ENCODE measurements around the gene SMC4.
"Not testable (repeated sequence)": the region's sequence is repeated elsewhere in the genome, so short reads cannot be mapped to it uniquely, and the experiment has no call there.

Gene SMC4

DNA sequence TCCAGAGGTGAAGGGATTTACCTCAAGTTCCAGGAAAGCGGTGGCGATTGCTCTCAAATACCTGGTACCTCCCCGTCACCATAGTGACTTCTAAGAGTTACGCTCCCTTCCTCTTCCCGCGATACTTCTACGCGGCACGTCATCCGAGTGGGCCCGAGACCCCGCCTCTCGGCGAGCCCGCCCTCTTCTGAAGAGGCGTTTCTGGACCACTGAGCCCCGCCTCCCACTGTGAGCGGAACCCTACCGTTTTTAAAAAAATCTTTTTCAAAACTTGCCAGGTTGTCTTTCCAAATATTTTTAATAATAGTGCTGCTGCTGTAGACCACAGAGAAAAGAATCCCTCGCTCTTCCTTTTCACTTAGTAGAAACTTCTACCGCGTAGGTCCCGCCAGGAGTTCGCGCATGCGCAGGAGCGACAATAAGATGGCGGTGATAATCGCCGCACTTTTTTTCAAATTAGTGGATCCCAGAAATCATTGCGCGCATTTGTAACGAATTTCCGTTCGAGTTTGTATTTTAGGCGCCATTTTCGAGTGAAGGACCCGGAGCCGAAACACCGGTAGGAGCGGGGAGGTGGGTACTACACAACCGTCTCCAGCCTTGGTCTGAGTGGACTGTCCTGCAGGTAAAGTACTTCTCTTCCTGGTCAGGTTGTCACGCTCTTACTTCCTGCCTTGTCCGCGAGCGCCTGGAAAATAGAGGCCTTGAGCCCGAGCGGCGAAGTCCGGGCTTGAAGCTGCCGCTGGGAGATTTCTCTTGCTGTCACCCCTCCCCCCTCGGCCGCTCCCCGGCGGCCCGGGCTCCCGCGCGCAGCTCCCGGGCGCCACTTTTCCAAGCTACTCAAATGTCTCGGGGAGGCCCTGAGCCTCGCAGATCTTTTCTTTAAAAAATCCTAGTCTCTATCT lies at the start of gene SMC4, which contains the start of gene IFT80:
SMC4 (plus strand) TSS at position 526 of the 905 bp plus-strand sequence. CDS start 1,177 bp downstream, outside the sequence.
IFT80 (minus strand) TSS at position 101 of the 905 bp plus-strand sequence. CDS start 14,625 bp downstream, outside the sequence.
- DNase-seq (ENCODE audit: low spot score): peak; percentile 96

DNA sequence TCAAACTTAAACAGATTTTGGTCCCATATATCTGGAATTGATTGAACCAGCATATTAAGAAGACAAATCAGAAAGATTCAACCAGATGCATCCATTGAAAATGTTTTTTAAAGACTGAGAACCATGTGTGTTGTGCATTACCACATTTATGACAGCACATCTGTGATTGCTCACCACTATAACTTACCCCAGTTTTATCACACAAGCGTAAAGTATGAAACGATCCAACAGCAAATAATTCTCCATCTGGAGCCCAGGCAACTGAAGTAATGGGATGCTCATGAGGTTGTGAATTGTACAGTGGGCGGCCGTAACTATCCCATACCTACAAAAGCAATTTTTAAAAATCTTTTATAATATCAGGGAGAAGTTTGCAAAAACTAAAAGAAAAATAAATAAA lies 43.6 kb upstream of the SMC4 start:
- DNase-seq (ENCODE audit: low spot score): no peak

- not testable (repeated sequence) for DNase-seq (ENCODE audit: low spot score)
Observed at GRCh38 chr3:160362896-160363295, 36.6 kb upstream of the SMC4 start.

DNA sequence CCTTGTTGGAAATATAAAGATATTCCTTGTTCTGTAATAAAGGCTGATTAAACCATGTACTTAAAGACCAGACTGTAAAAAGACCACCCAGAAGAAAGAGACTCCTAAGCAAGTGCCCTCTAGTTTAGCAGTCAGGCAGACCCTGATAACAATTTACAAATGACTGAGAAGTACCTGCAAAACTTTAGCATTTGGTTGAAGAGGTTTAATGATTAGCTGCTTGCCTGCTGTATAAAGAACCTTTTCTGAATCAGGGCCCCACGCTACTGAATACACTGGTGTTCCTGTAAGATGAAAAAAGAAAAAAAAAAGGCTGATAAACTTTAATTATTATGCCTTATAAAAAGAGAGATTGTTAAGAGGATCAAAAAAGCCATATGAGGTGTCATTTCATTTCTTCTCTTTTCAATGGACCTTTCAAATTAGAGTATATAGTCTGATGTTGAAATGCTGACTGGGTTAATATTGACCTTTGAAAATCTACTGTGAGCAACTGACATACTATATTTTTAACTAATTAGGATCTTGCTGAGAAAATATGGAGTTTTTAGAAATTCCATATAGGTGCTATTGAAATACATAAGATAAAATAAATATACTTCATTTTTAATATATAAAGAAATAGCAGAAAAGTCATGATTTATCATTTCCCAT lies 33.5 kb upstream of the SMC4 start:
- DNase-seq (ENCODE audit: low spot score): no peak

DNA sequence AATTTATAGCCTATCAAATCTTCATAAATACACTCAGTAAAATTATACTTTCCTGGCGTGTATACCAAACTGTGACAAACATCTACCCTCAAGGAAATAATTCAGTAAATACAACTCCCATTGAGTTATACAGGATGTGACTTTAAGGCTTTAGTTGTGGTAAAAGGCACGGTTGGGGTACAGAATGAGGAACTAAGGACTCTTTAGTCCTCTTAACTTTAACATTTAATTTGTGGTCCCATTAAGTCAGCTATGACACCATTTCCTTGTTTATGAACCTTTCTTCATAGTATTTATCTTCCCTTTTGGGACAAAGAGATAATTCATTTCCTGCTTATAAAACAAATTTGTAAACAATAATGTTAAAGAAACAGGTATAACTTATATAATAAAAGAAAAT lies 30.6 kb upstream of the SMC4 start:
- no peak for DNase-seq (ENCODE audit: low spot score)

DNA sequence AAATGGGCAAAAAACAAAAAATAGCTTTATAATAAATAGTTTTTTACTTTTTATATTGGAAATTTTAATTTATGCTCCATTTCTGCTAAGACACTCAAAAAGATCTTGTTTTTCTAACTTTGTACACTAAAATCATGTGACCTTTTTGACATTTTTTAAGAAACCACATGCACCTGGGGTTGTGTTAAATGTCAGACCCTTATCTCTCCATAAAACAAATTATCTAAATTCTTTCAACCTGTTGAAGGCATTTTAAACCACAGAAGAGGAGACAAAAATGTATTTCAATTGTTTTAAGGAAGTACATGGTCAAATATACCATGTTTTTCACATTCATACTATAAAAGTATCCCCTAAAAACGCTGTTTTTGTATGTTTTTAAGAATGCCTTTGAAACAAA lies 29.7 kb upstream of the SMC4 start:
- no peak for DNase-seq (ENCODE audit: low spot score)

DNA sequence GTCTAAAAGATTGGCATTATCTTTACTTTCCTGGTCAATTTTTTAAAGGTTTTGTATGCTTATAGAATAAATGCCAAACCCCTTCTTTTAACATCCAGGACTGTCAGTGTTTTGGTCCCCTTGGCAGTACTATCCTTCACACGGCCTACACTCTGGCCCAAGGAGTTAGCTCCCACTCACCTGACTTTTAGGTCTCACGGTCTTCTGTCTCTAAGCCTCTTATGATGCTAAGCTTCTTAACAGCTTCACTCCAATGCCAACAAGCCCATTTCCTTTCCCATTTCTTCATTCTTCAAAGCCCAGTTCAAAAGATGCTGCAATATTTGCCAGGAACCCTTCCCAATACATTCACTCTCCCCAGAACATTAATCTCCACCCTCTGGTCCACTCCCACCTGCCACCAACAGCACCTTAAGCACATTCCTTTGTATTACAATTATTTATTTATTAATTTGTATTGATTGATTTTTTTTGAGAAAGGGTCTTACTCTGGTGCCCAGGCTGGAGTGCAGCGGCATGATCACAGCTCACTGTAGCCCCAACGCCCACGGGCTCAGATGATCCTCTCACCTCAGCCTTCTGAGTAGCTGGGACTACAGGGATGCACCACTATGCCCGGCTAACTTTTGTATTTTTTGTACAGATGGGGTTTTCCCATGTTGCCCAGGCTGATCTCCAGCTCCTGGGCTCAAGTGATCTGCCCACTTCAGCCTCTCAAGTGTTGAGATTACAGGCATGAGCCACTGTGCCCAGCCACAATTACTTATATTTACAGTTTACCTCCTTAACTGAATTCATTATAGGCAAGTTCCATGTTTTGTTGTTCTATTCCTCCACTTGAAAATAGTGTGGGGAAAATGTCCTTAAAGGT lies 28.2 kb upstream of the SMC4 start:
- DNase-seq (ENCODE audit: low spot score): no peak

DNA sequence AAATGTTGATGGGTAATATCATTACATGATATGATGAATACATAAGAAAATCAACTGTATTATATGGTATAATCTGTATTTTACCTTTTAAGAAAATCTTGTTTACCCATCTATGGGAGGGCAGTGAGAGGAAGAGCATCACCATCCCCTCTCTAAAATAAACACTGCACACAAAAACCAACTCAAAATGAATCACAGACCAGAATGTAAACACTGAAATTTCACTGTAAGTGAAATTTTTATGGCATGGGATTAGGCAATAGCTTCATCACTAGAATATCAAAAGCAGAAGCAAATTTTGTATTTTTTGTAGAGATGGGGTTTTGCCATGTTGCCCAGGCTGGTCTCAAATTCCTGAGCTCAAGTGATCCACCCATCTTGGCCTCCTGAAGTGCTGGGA lies 26.7 kb upstream of the SMC4 start:
- DNase-seq (ENCODE audit: low spot score): no peak

DNA sequence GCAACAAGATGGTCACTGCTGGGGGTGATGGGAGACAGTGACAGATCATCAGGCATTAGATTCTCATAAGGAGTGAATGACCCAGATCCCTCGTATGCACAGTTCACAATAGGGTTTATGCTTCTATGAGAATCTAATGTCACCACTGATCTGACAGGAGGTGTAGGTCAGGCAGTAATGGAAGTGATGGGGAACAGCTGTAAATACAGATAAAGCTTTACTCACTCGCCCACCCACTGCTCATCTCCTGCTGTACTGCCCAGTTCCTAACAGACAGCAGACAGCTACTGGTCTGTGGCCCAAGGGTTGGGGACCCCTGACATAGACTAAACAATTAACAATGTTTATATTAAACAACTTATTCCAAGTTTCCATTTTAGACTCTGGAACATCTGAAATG lies 25.8 kb upstream of the SMC4 start:
- DNase-seq (ENCODE audit: low spot score): no peak

- no peak for DNase-seq (ENCODE audit: low spot score)
Observed at GRCh38 chr3:160374472-160374871, 25.0 kb upstream of the SMC4 start.

DNA sequence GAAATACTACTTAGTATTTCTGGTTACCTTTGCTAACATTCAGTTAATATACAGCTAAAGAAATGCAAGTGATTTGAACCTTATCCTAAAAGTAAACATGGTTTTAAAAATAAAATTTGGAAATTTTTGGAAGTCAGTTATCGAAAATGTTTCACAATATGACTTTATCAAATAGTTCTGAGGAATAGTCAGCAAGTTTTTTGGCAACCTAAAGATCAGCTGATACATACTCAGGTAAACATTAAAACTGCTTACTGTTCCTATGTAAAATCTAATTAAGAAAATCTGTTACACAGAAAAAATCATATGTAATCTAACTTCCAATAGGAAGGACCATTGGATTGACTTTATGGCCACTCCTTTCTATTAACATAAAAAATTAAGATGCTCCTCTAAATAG lies 24.5 kb upstream of the SMC4 start:
- DNase-seq (ENCODE audit: low spot score): no peak

- DNase-seq (ENCODE audit: low spot score): no peak
Observed at GRCh38 chr3:160376681-160377080, 22.8 kb upstream of the SMC4 start.

DNA sequence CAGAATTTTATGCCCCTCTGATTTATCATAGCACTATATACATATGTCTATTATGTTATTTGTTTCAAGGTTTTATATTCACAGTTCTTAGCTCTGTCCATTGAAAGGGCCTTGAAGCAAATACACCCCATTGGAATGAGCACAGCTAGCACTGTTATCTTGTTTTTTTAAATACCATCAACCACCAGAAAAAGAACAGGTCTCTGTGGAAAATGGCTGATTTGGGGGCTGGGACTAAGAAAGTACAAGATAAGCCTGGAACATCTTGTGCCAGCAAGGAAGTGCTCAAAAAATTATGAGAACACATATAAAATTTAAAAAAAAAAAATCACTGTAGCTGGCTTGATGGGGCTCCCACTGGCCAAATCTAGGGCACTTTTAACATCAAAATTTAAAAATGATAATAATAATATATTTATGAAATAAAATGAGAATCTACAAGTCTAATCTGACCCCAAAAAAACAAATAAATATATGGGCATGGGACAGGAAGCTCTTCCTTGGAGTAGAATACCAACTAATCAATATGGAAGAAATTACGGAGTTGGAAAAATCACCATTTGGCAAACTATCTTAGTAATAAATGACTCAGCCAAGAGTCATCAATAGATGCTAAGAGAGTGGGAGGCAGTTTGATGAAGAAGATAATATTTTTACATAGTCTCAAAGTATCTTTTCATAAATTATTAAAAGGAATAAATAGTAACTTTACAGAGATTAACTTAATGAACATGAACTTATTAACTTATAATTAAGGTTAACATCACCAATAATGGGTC lies 20.9 kb upstream of the SMC4 start:
- no peak for DNase-seq (ENCODE audit: low spot score)

GRCh38 chr3:160379628-160380214 lies 19.7 kb upstream of the SMC4 start:
- no peak for DNase-seq (ENCODE audit: low spot score)

GRCh38 chr3:160381470-160381869 lies 18.0 kb upstream of the SMC4 start:
- no peak for DNase-seq (ENCODE audit: low spot score)

- DNase-seq (ENCODE audit: low spot score): no peak
Observed at GRCh38 chr3:160384639-160385318, 14.7 kb upstream of the SMC4 start.

- DNase-seq (ENCODE audit: low spot score): no peak
Observed at GRCh38 chr3:160390565-160391138, 8.8 kb upstream of the SMC4 start.

DNA sequence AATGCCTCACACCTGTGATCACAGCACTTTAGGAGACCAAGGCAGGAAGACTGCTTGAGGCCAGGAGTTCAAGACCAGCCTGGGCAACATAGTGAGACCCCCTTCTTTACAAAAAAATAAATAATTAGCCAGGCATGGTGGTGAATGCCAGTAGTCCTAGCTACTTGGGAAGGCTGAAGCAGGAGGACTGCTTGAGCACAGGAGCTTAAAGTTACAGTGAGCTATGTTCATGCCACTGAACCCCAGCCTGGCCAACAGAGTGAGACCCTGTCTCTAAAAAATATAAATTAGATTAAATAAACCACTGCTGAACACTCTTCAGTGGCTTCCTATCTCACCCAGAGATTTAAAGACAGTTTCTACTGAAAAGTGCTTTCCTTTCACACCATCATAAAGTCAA lies 6.7 kb upstream of the SMC4 start:
- no peak for DNase-seq (ENCODE audit: low spot score)

DNA sequence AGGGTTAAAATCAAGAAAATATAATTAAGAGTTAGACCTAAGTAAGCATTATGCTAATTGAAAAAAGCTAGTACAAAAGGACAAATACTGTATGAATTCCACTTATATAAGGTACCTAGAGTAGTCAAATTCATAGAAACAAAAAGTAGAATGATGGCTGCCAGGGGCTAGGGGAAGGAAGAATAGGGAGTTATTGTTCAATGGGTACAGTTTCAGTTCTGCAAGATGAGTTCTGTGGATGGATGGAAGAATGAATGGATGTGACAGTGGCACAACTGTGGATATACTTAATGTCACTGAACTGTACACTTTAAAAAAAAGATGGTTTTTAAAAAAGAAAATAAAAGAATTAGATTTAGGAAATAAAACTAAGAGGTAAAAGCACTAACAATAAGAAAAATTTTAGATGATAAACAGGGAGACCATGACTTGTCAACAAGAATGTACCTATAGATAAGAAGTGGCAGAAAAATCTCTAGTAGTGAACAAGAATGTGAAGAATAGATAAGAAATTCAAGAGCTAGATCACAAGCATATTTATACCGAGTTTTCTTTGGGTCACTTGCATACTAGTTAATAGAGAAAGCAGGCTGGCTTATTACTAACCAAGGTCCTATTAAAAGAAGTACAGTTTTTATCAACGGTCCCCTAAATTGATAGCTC lies 6.0 kb upstream of the SMC4 start:
- no peak for DNase-seq (ENCODE audit: low spot score)

- DNase-seq (ENCODE audit: low spot score): no peak
Observed at GRCh38 chr3:160394009-160394392, 5.4 kb upstream of the SMC4 start.
